Lower lobe of right lung (tissue), 2 donors: Measurements from ENCODE around the gene ASPDH. TPM values are rescaled to one million over a fixed set of nuclear protein-coding genes. Genes with fewer than 3 reads are reported as not detected.
A peak's percentile ranks its signal among the peaks of the same experiment; 100 is the strongest.
"Not testable (repeated sequence)": the region's sequence is repeated elsewhere in the genome, so short reads cannot be mapped to it uniquely, and the experiment has no call there.

Source experiments
- ATAC-seq, 2 donors: fragments of 200-7000 bp; cut with Tn5 transposase; one replicate each; pipeline ENCODE4 v1.9.1; 2020 to 2022; ENCODE audit warnings: mild to moderate bottlenecking in 2 of 2, moderate library complexity in 2 of 2
- DNase-seq: peaks from one replicate; pipeline ENCODE4 v3.0.0-alpha.2; 2020
- H3K27ac ChIP-seq: fragments of 200-600 bp; one replicate; pipeline ENCODE4 v1.8.0; 2022
- H3K27me3 ChIP-seq: fragments of 200-600 bp; one replicate; pipeline ENCODE4 v1.8.0; 2022; ENCODE audit warnings: low read depth
- H3K36me3 ChIP-seq: fragments of 200-600 bp; one replicate; pipeline ENCODE4 v1.8.0; 2022; ENCODE audit warnings: mild to moderate bottlenecking
- H3K4me1 ChIP-seq: fragments of 200-600 bp; one replicate; pipeline ENCODE4 v1.8.0; 2022
- H3K4me3 ChIP-seq: fragments of 200-600 bp; one replicate; pipeline ENCODE4 v1.8.0; 2022; ENCODE audit warnings: mild to moderate bottlenecking
- H3K9me3 ChIP-seq: fragments of 200-600 bp; one replicate; pipeline ENCODE4 v1.8.0; 2022
- CTCF ChIP-seq: fragments of 200-600 bp; IDR thresholded peaks from one replicate; pipeline ENCODE4 v1.8.0; 2022; ENCODE audit warnings: antibody characterized with exemption, mild to moderate bottlenecking
- intact Hi-C: fragments of 100-400 bp; cut with DNase I; formaldehyde crosslinking; loops from one replicate; pipeline ENCODE4 v1.11.0; 2022
- total RNA-seq: library from RNA; stranded (reverse); fragmentation: NEBNext Ultra II Directional; extraction: Animal tissue kit (Norgen Biotek cat#: 25700); gene quantifications from one replicate; pipeline ENCODE4 v1.2.1, GENCODE V29; 2021
- donor health status: DM: no; HTN: yes; CAD: no; lungs with severe emphysema.

Gene ASPDH
- total RNA-seq, 1 donor from 2014 or later, result not detected

GRCh38 chr19:50535672-50536187, 22.0 kb upstream of the ASPDH start:
- Histone ChIP-seq H3K4me3 (no peak overlapping the region), H3K27me3 (peaks cover 17% of the 10 kb centered on the region), H3K4me1 (no peaks in the 10 kb centered on the region), H3K27ac (no peak overlapping the region), H3K9me3 (no peaks in the 10 kb centered on the region), H3K36me3 (no peaks in the 10 kb centered on the region)
- ATAC-seq, result no peak
- TF ChIP-seq CTCF, result no peak
- intact Hi-C loops, result no loop called here
- DNase-seq, result no peak

GRCh38 chr19:50534478-50534877, 20.8 kb upstream of the ASPDH start:
- H3K4me1 ChIP-seq, result no peaks in the 10 kb centered on the region
- no peaks in the 10 kb centered on the region for H3K9me3 ChIP-seq
- intact Hi-C loops, result no loop called here
- DNase-seq (no peak), ATAC-seq (no peak)
- H3K27me3 ChIP-seq, result peaks cover 9% of the 10 kb centered on the region
- no peak for TF ChIP-seq CTCF
- no peak overlapping the region for H3K4me3 ChIP-seq
- H3K27ac ChIP-seq, result no peak overlapping the region
- H3K36me3 ChIP-seq, result no peaks in the 10 kb centered on the region

GRCh38 chr19:50532952-50533351, 19.2 kb upstream of the ASPDH start:
- ATAC-seq, result no peak
- intact Hi-C loops, result no loop called here

GRCh38 chr19:50531171-50531612, 17.5 kb upstream of the ASPDH start:
- ATAC-seq (peak in 1 of 2 donors; percentile 27), DNase-seq (no peak)
- intact Hi-C loops, result no loop called here
- Histone ChIP-seq H3K4me1 (no peaks in the 10 kb centered on the region), H3K4me3 (no peak overlapping the region), H3K36me3 (no peaks in the 10 kb centered on the region), H3K9me3 (no peaks in the 10 kb centered on the region), H3K27me3 (peaks cover 15% of the 10 kb centered on the region), H3K27ac (no peak overlapping the region)
- TF ChIP-seq CTCF, result no peak

More at GRCh38 chr19:50532952-50533351, 19.2 kb upstream of the ASPDH start:
- H3K4me1 ChIP-seq, result no peaks in the 10 kb centered on the region
- no peaks in the 10 kb centered on the region for H3K9me3 ChIP-seq
- no peak overlapping the region for H3K4me3 ChIP-seq
- no peaks in the 10 kb centered on the region for H3K36me3 ChIP-seq
- no peak for TF ChIP-seq CTCF
- DNase-seq, result no peak
- H3K27me3 ChIP-seq, result peaks cover 15% of the 10 kb centered on the region
- H3K27ac ChIP-seq, result no peak overlapping the region

GRCh38 chr19:50528052-50528451, 14.3 kb upstream of the ASPDH start:
- H3K4me1 ChIP-seq, H3K4me3 ChIP-seq, H3K27ac ChIP-seq, H3K36me3 ChIP-seq, DNase-seq, intact Hi-C loops, H3K9me3 ChIP-seq, ATAC-seq: not testable (repeated sequence)
- H3K27me3 ChIP-seq, result peaks cover 15% of the 10 kb centered on the region

- Histone ChIP-seq H3K27me3 (no peaks in the 10 kb centered on the region), H3K36me3 (no peaks in the 10 kb centered on the region), H3K4me3 (no peak overlapping the region), H3K4me1 (no peaks in the 10 kb centered on the region), H3K9me3 (no peaks in the 10 kb centered on the region), H3K27ac (no peak overlapping the region)
- no peak for ATAC-seq
- intact Hi-C loops, result no loop called here
- no peak for DNase-seq
- no peak for TF ChIP-seq CTCF
Observed at GRCh38 chr19:50522881-50523280, 9.2 kb upstream of the ASPDH start.
